Motor neuron (in vitro differentiated cells): ENCODE results near the gene NMB. TPM values are rescaled to one million over a fixed set of nuclear protein-coding genes. Genes with fewer than 3 reads are reported as not detected.
"Not testable (repeated sequence)": the region's sequence is repeated elsewhere in the genome, so short reads cannot be mapped to it uniquely, and the experiment has no call there.

Experiments used
- ATAC-seq, 8 experiments: fragments of 200-7000 bp; cut with Tn5 transposase; replicated peaks in 6 of 8; 2 replicates each; pipeline ENCODE4 v1.8.0; 2021; ENCODE audit warnings: mild to moderate bottlenecking in 8 of 8, moderate library complexity in 8 of 8
- H3K27ac ChIP-seq, 2 donors: fragments of 250-450 bp; sonication (Bioruptor Pico); 2 replicates each; pipeline ENCODE4 v1.9.0; 2021; ENCODE audit warnings: antibody characterized with exemption in 2 of 2, mild to moderate bottlenecking in 2 of 2, moderate library complexity in 1 of 2
- H3K4me1 ChIP-seq, 2 donors: fragments of 250-450 bp; sonication (Bioruptor Pico); replicated peaks in 1 of 2; 2 replicates each; pipeline ENCODE4 v1.6.1; 2021; ENCODE audit warnings: antibody characterized with exemption in 2 of 2, mild to moderate bottlenecking in 2 of 2, moderate library complexity in 1 of 2
- H3K4me3 ChIP-seq, 5 donors: fragments of 250-450 bp; sonication (Bioruptor Pico); 2 replicates each; pipeline ENCODE4 v1.9.0; 2021; ENCODE audit warnings: antibody characterized with exemption in 5 of 5, mild to moderate bottlenecking in 5 of 5, moderate library complexity in 4 of 5
- WGBS, 10 experiments: fragments of 450-650 bp; shearing (Covaris generic); methylation state at CpG; one replicate each; pipeline ENCODE4 v1.0.0; 2022; 5-methylcytosine and 5-hydroxymethylcytosine counted together
- in situ Hi-C, 9 experiments: fragments of 400-800 bp; cut with MboI; loops; one replicate each; pipeline ENCODE4 v1.15.0; 2021; ENCODE audit warnings: low sequenced_read_pairs in 9 of 9, low pct_unique_long_range_greater_than_20kb in 2 of 9; ENCODE audit not compliant: unreplicated experiment in 9 of 9
- total RNA-seq, 8 experiments: library from RNA; unstranded; fragments of 300-600 nt; gene quantifications; 2 replicates each; pipeline versions ENCODE4 v1.2.3 to v1.2.4, GENCODE V29; 2022

Gene NMB
- 100 to 1,000 TPM in 1 of 8 experiments, 10 to 100 TPM in 2, 1 to 10 TPM in 5; 1.1 to 720 (median 5.3) TPM for total RNA-seq

DNA sequence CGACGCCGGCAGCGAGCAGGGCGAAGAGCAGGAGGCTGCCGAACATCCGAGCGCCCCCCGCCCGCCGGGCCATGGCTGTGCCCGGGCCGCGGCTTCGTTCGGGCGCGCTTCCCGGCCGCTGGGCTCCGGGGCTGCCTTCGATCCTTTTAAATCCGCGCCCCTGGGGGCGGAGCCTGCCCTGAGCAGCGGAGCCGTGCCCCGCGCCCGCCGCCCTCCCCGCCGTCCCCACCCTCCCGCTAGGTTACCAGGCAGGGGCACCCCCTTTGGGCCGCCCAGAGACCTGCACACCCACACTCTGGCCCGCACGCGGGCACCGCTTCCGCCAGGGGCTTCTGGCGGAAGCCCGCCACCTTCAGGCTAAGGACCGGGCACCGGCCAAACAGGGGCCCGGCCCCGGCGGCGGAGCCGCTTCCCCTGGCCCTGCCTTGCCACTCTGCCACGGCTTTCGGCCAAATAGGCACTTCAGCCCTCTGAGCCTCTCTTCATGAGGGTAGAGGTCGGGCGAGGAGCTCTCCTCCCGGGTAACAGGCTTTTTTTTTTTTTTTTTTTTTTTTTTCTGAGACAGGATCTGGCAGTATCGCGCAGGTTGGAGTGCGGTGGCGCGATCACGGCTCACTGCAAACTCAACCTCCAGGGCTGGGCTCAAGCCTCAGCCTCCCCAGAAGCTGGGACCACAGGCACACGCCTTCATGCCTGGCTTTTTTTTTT, at the start of gene NMB:
NMB (minus strand) TSS at position 120 of the 708 bp plus-strand sequence; CDS start at position 73, 47 bp downstream.
- Histone ChIP-seq H3K27ac (peak within 1 kb of the TSS in 1 of 2 donors; percentile 52), H3K4me1 (peaks cover 2 to 13% of the 10 kb centered on the region in 2 donors), H3K4me3 (peak within 1 kb of the TSS; percentile 34 to 47 (median 35))
- in situ Hi-C loops, result no loop called here
- 0 to 55% (median 0%) methylated on average over 1 to 7 of the region's 61 CpGs; no CpG with 5 or more reads in 3 of the 10 experiments for WGBS, 10 experiments
- ATAC-seq, result peak; percentile 35 to 80 (median 72)

- 83 to 100% (median 100%) methylated on average over 1 to 5 of the region's 5 CpGs for WGBS, 10 experiments
- in situ Hi-C loops, result no loop called here
- no peak for ATAC-seq
- Histone ChIP-seq H3K4me3 (no peak overlapping the region), H3K27ac (no peak overlapping the region), H3K4me1 (no peaks in the 10 kb centered on the region)
These were observed 45.8 kb upstream of the NMB start for GRCh38 chr15:84703808-84704207.

DNA sequence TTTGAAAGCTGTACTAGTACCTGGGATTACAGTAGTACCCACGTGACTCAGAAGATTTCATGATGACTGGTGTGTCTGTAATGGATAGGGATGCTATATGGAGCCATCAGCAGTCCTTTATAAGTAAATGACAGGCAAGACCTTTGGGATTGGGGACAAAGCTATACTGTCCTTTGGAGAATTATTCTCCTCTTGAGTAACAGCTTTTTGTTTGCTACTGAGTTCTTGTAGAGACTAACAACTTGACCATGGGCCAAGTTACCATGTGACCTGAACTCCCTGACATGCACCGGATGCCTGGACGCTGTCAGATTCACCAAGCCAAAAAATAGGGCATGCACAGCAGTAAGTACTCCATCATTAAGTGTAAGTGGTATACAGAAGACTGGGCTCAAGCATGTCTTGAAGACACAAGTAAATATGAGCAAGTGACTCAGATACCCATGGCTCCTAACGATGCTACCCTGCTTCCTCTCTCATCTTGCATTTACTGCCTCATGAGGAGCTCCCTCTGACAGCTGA, 45.0 kb upstream of the NMB start:
- WGBS, 10 experiments, result 33 to 100% (median 81%) methylated on average over 2 to 4 of the region's 4 CpGs; no CpG with 5 or more reads in 3 of the 10 experiments
- Histone ChIP-seq H3K4me1 (no peaks in the 10 kb centered on the region), H3K4me3 (no peak overlapping the region), H3K27ac (no peak overlapping the region)
- ATAC-seq, result peak in 3 of 8 experiments; percentile 12 to 55 (median 34)
- in situ Hi-C loops, result no loop called here

DNA sequence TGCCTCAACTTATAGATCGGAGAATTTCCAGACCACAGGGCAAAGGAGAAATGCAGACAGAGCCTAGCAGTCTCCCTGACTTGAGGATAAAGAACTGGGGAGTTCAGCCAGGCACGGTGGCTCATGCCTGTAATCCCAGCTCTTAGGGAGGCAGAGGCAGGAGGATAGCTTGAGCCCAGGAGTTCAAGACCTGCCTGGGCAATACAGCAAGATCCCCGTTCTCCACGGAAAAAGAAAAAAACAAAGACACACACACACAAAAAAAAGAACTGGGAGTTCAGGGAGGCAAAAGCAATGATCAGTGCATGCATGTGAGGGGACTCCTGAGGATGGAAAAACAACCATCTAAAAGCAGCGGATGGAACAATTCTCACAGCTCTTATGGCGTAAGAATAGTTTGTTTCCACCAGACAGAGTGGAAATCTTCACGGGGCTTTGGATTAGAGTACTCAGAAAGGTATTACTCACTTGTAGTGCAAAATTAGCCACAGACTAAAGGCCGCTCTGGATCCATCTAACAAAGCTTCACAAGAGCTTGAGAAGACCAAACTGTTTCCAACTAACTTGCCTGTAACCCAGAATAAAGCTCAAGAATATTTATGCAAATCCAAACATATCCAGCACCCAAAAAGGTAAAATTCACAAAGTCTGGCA, 41.7 kb upstream of the NMB start:
- 78 to 100% (median 90%) methylated on average over 1 to 8 of the region's 8 CpGs for WGBS, 10 experiments
- no peak for ATAC-seq
- no peak overlapping the region for H3K4me3 ChIP-seq
- no peaks in the 10 kb centered on the region for H3K4me1 ChIP-seq
- no peak overlapping the region for H3K27ac ChIP-seq
- in situ Hi-C loops, result loop anchor here in 1 of 9 experiments (25.0 kb wide), 1 partner anchor 88 kb away; no protein-coding TSS in a partner anchor

GRCh38 chr15:84697236-84697990, 39.4 kb upstream of the NMB start:
- in situ Hi-C loops, result loop anchor here in 1 of 9 experiments (25.0 kb wide), 1 partner anchor 90 kb away; no protein-coding TSS in a partner anchor
- H3K4me3 ChIP-seq, result no peak overlapping the region
- H3K27ac ChIP-seq, result no peak overlapping the region
- no peak for ATAC-seq
- 0 to 91% (median 68%) methylated on average over 1 of the region's 1 CpG; no CpG with 5 or more reads in 2 of the 10 experiments for WGBS, 10 experiments
- H3K4me1 ChIP-seq, result no peaks in the 10 kb centered on the region

GRCh38 chr15:84696757-84697156, 38.8 kb upstream of the NMB start:
- in situ Hi-C loops, result loop anchor here in 1 of 9 experiments (25.0 kb wide), 1 partner anchor 91 kb away; no protein-coding TSS in a partner anchor
- no peaks in the 10 kb centered on the region for H3K4me1 ChIP-seq
- WGBS, 10 experiments, result 44 to 100% (median 89%) methylated on average over 2 to 4 of the region's 4 CpGs
- no peak for ATAC-seq
- H3K4me3 ChIP-seq, result no peak overlapping the region
- no peak overlapping the region for H3K27ac ChIP-seq

DNA sequence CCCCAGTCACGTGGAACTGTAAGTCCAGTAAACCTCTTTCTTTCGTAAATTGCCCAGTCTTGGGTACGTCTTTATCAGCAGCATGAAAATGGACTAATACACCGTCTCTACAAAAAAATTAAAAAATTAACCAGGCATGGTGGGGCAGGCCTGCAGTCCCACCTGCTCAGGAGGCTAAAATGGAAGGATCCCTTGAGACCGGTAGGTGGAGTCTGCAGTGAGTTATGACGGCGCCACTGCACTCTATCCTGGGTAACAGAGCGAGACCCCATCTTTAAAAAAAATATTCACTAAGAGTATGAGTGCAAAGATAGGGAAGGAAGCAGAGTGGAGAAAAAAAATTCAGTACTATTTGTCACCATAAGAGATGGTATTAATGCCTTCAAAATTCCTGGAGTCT, 32.3 kb upstream of the NMB start:
- ATAC-seq, result no peak
- Histone ChIP-seq H3K27ac (no peak overlapping the region), H3K4me1 (no peaks in the 10 kb centered on the region), H3K4me3 (no peak overlapping the region)
- WGBS, 10 experiments, result 95 to 100% (median 98%) methylated on average over 2 to 8 of the region's 8 CpGs; no CpG with 5 or more reads in 2 of the 10 experiments
- in situ Hi-C loops, result loop anchor here in 1 of 9 experiments (25.0 kb wide), 1 partner anchor 97 kb away; no protein-coding TSS in a partner anchor

DNA sequence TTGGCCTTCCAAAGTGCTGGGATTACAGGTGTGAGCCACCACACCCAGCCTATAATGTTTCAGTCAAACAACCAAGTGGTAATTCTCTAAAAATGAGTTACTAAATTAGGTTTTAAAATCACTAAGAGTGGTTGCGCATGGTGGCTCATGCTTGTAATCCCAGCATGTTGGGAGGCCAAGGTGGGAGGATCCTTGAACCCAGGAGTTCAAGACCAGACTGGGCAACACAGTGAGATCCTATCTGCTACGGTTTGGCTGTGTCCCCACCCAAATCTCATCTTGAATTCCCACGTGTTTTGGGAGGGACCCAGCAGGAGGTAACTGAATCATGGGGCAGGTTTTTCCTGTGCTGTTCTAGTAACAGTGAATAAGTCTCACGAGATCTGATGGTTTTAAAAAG, 31.9 kb upstream of the NMB start:
- no peak for ATAC-seq
- in situ Hi-C loops, result loop anchor here in 1 of 9 experiments (25.0 kb wide), 1 partner anchor 97 kb away; no protein-coding TSS in a partner anchor
- Histone ChIP-seq H3K4me1 (no peaks in the 10 kb centered on the region), H3K27ac (no peak overlapping the region), H3K4me3 (no peak overlapping the region)
- 60 to 100% (median 96%) methylated on average over 1 to 3 of the region's 4 CpGs; no CpG with 5 or more reads in 3 of the 10 experiments for WGBS, 10 experiments

GRCh38 chr15:84686446-84686845, 28.4 kb upstream of the NMB start:
- H3K4me3 ChIP-seq, ATAC-seq, H3K4me1 ChIP-seq, H3K27ac ChIP-seq: not testable (repeated sequence)
- 89 to 100% (median 100%) methylated on average over 1 to 5 of the region's 7 CpGs; no CpG with 5 or more reads in 2 of the 10 experiments for WGBS, 10 experiments
- in situ Hi-C loops, result loop anchor here in 1 of 9 experiments (25.0 kb wide), 1 partner anchor 101 kb away; no protein-coding TSS in a partner anchor

GRCh38 chr15:84685304-84685703, 27.3 kb upstream of the NMB start:
- peak in 3 of 8 experiments; percentile 99 for ATAC-seq
- in situ Hi-C loops, result loop anchor here in 1 of 9 experiments (25.0 kb wide), 1 partner anchor 102 kb away; no protein-coding TSS in a partner anchor
- no peak overlapping the region for H3K27ac ChIP-seq

GRCh38 chr15:84684092-84684491, 26.1 kb upstream of the NMB start:
- no peak for ATAC-seq
- no peak overlapping the region for H3K4me3 ChIP-seq
- no peak overlapping the region for H3K27ac ChIP-seq
- in situ Hi-C loops, result loop anchor here in 1 of 9 experiments (25.0 kb wide), 1 partner anchor 103 kb away; no protein-coding TSS in a partner anchor
- H3K4me1 ChIP-seq, result no peaks in the 10 kb centered on the region
- 50 to 100% (median 100%) methylated on average over 1 of the region's 1 CpG; no CpG with 5 or more reads in 3 of the 10 experiments for whole genome bisulfite sequencing, 10 experiments

More at GRCh38 chr15:84685304-84685703, 27.3 kb upstream of the NMB start:
- WGBS, 10 experiments, result 13 to 100% (median 95%) methylated on average over 1 to 5 of the region's 5 CpGs; no CpG with 5 or more reads in 1 of the 10 experiments
- H3K4me1 ChIP-seq, result no peaks in the 10 kb centered on the region
- H3K4me3 ChIP-seq, result no peak overlapping the region

DNA sequence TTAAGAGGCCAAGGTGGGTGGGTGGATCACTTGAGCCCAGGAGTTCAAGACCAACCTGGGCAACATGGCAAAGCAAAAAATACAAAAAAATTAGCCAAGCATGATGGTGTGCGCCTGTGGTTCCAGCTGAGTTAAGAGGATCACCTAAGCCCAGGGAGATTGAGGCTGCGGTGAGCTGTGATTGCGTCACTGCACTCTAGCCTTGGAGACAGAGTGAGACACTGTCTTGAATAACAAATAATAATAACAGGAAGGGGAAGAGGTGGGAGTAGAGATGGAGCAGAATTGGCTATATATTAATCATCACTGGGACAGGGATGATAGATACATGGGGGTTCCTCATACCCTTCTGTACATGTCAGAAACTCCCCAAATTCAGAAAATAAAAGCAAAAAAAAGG, 23.8 kb upstream of the NMB start:
- Histone ChIP-seq H3K4me3 (no peak overlapping the region), H3K27ac (no peak overlapping the region), H3K4me1 (no peaks in the 10 kb centered on the region)
- 86 to 100% (median 100%) methylated on average over 1 to 3 of the region's 3 CpGs; no CpG with 5 or more reads in 3 of the 10 experiments for WGBS, 10 experiments
- in situ Hi-C loops, result loop anchor here in 1 of 9 experiments (25.0 kb wide), 1 partner anchor 105 kb away; no protein-coding TSS in a partner anchor
- ATAC-seq, result no peak
